GM23338 (cell line): Measurements from ENCODE around the gene SAMD4A. TPM values are rescaled to one million over a fixed set of nuclear protein-coding genes. Genes with fewer than 3 reads are reported as not detected.

Experiments used
- ATAC-seq: fragments of 200-7000 bp; cut with Tn5 transposase; 3 replicates; pipeline ENCODE4 v1.9.1; 2020
- DNase-seq: peaks from one replicate; pipeline ENCODE4 v3.0.0-alpha.2; 2015; ENCODE audit warnings: low spot score
- H2AFZ ChIP-seq: fragments of 200-600 bp; sonication (generic); 2 replicates; pipeline ENCODE4 v1.8.0; 2016; ENCODE audit warnings: antibody characterized with exemption, mild to moderate bottlenecking, moderate library complexity
- H3F3A ChIP-seq: fragments of 200-600 bp; sonication (generic); replicated peaks from 2 replicates; pipeline ENCODE4 v1.8.0; 2017; ENCODE audit warnings: antibody characterized with exemption, mixed run types, low read depth
- H3K27ac ChIP-seq: fragments of 200-600 bp; sonication (generic); 2 replicates; pipeline ENCODE4 v1.6.1; 2016; ENCODE audit warnings: low read depth
- H3K27me3 ChIP-seq: fragments of 200-600 bp; sonication (generic); 2 replicates; pipeline ENCODE4 v1.8.0; 2016; ENCODE audit warnings: mild to moderate bottlenecking, mixed run types, moderate library complexity; ENCODE audit not compliant: insufficient read depth
- H3K36me3 ChIP-seq: fragments of 200-600 bp; sonication (generic); 2 replicates; pipeline ENCODE4 v1.8.0; 2016; ENCODE audit warnings: mild to moderate bottlenecking; ENCODE audit not compliant: insufficient read depth
- H3K4me1 ChIP-seq: fragments of 200-600 bp; sonication (generic); 2 replicates; pipeline ENCODE4 v1.8.0; 2016; ENCODE audit warnings: mild to moderate bottlenecking, moderate library complexity; ENCODE audit not compliant: insufficient read depth
- H3K4me2 ChIP-seq: fragments of 200-600 bp; sonication (generic); 2 replicates; pipeline ENCODE4 v1.7.1; 2017; ENCODE audit warnings: mixed run types
- H3K4me3 ChIP-seq: fragments of 200-600 bp; sonication (generic); 2 replicates; pipeline ENCODE4 v1.6.1; 2016; ENCODE audit warnings: mixed run types
- H3K79me2 ChIP-seq: fragments of 200-600 bp; sonication (generic); replicated peaks from 2 replicates; pipeline ENCODE4 v1.8.0; 2017; ENCODE audit warnings: mild to moderate bottlenecking; ENCODE audit not compliant: insufficient read depth
- H3K9me2 ChIP-seq: fragments of 200-600 bp; sonication (generic); 2 replicates; pipeline ENCODE4 v1.8.0; 2017; ENCODE audit not compliant: insufficient read depth
- H4K20me1 ChIP-seq: fragments of 200-600 bp; sonication (generic); replicated peaks from 2 replicates; pipeline ENCODE4 v1.8.0; 2017; ENCODE audit warnings: mild to moderate bottlenecking; ENCODE audit not compliant: insufficient read depth
- H3K27ac Mint-ChIP-seq: 2 replicates; pipeline ENCODE4 v1.8.0; 2020; ENCODE audit warnings: inconsistent platforms, mild to moderate bottlenecking, moderate library complexity, mixed read lengths
- H3K27me3 Mint-ChIP-seq: 3 replicates; pipeline ENCODE4 v1.8.0; 2022; ENCODE audit warnings: low read depth, mild to moderate bottlenecking, moderate library complexity, mixed read lengths, inconsistent platforms; ENCODE audit not compliant: insufficient read depth, poor library complexity
- H3K36me3 Mint-ChIP-seq: 3 replicates; pipeline ENCODE4 v1.8.0; 2021; ENCODE audit warnings: low read depth, mild to moderate bottlenecking, inconsistent platforms, moderate library complexity, mixed read lengths
- H3K4me1 Mint-ChIP-seq: 3 replicates; pipeline ENCODE4 v1.8.0; 2020; ENCODE audit warnings: mild to moderate bottlenecking, inconsistent platforms, mixed read lengths
- H3K4me3 Mint-ChIP-seq: 3 replicates; pipeline ENCODE4 v1.8.0; 2021; ENCODE audit warnings: moderate library complexity, mild to moderate bottlenecking, inconsistent platforms, mixed read lengths
- H3K9me3 Mint-ChIP-seq: 3 replicates; pipeline ENCODE4 v1.8.0; 2020; ENCODE audit warnings: moderate library complexity, mild to moderate bottlenecking, inconsistent platforms, mixed read lengths
- CREB1 ChIP-seq: fragments of 250-450 bp; sonication (Bioruptor Pico); IDR thresholded peaks from 2 replicates; pipeline ENCODE4 v1.5.0; 2020; ENCODE audit warnings: low read depth, mild to moderate bottlenecking, moderate library complexity
- EZH2phosphoT487 ChIP-seq: fragments of 200-600 bp; sonication (generic); IDR thresholded peaks from one replicate; pipeline ENCODE4 v1.8.1; 2018; ENCODE audit warnings: antibody characterized with exemption; ENCODE audit not compliant: unreplicated experiment
- JUNB ChIP-seq: IDR thresholded peaks from one replicate; pipeline ENCODE4 v1.6.1; 2016; ENCODE audit warnings: antibody characterized with exemption; ENCODE audit not compliant: unreplicated experiment
- NANOG ChIP-seq: IDR thresholded peaks from 2 replicates; pipeline ENCODE4 v1.6.1; 2016; ENCODE audit warnings: antibody characterized with exemption, borderline replicate concordance
- POLR2AphosphoS5 ChIP-seq: IDR thresholded peaks from 2 replicates; pipeline ENCODE4 v1.6.1; 2016; ENCODE audit warnings: antibody characterized with exemption, low read depth
- STAT1 ChIP-seq: IDR thresholded peaks from one replicate; pipeline ENCODE4 v1.6.1; 2016; ENCODE audit warnings: antibody characterized with exemption; ENCODE audit not compliant: unreplicated experiment
- ZNF114 ChIP-seq: fragments of 250-450 bp; sonication (Bioruptor Pico); IDR thresholded peaks from 2 replicates; pipeline ENCODE4 v1.5.0; 2020; ENCODE audit warnings: mild to moderate bottlenecking, moderate library complexity
- ZNF331 ChIP-seq: fragments of 250-450 bp; sonication (Bioruptor Pico); IDR thresholded peaks from 2 replicates; pipeline ENCODE4 v1.5.0; 2020; ENCODE audit warnings: low read depth, mild to moderate bottlenecking, moderate library complexity
- polyA plus RNA-seq: library from polyadenylated mRNA; unstranded; fragments of >200 nt; fragmentation: Nextera tagmentation; extraction: Ambion mirVana; gene quantifications from 2 replicates; pipeline ENCODE4 v1.2.1, GENCODE V29; 2016
- total RNA-seq: library from RNA; depleted of rRNA; stranded (reverse); fragments of >200 nt; shearing (Covaris generic); gene quantifications from 2 replicates; pipeline ENCODE4 v1.2.3, GENCODE V29; 2014
- TF ChIP-seq, protein P1 (sequence below), 2 experiments: fragments of 200-600 bp in 1 of 2; sonication (generic) in 1 of 2; conservative IDR thresholded peaks; 2 replicates each; pipeline versions ENCODE4 v1.5.1 to v1.6.1; 2016 to 2017; ENCODE audit warnings: antibody characterized with exemption in 2 of 2, low read depth in 2 of 2, mild to moderate bottlenecking in 2 of 2, moderate library complexity in 1 of 2
- TF ChIP-seq, protein P2 (sequence below): IDR thresholded peaks from one replicate; pipeline ENCODE4 v1.6.1; 2018; ENCODE audit warnings: antibody characterized with exemption; ENCODE audit not compliant: unreplicated experiment
- TF ChIP-seq, protein P3 (sequence below): fragments of 250-450 bp; sonication (Bioruptor Pico); IDR thresholded peaks from 2 replicates; pipeline ENCODE4 v1.5.0; 2020; ENCODE audit warnings: mild to moderate bottlenecking, moderate library complexity
- TF ChIP-seq, protein P4 (sequence below): IDR thresholded peaks from 2 replicates; pipeline ENCODE4 v1.6.1; 2016; ENCODE audit warnings: antibody characterized with exemption

The SAMD4A gene
- total and polyA plus RNA-seq, 2 experiments from 2014 or later = 1.6 to 6.9 TPM

DNA sequence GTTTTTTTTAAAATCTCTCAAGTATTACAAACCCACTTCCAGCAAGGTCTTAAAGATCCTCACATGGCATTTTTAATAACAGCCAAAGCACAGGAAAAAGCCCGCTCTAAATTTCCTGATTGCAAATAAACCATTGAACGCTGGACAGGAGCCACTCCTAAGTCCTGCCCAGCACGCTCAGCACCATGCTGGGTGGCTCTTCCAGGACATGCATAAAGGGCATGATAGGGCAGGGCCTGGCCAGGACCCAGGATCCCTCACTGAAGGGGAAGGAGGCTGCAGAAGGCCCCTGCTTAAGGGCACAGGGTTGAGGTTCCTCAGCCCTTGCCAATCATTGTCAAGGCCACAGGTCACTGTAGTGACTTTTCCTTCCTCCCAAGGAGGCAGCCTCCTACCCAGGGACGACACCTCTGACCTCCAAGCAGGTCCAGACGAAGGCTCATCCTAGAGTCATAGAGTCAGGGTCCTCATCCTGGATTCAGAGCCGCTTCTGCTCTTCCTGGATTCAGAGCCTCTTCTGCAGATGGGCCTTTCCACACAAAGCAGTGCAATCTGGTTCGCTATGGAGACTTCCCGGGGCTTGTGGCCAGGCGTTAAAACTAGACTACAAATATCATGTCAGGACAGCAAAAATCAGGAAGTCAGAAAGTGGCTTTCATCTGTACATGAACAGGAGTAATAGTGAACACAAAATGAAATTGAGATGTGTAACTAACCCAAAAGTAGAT, 211.9 kb downstream of the SAMD4A start:
- ATAC-seq = no peak
- no peak overlapping the region for H3K27ac ChIP-seq
- Mint-ChIP-seq H3K27ac (no peak overlapping the region), H3K9me3 (no peaks in the 10 kb centered on the region), H3K4me1 (peaks cover 3% of the 10 kb centered on the region), H3K36me3 (no peaks in the 10 kb centered on the region), H3K4me3 (no peak overlapping the region), H3K27me3 (peaks cover 5% of the 10 kb centered on the region)
- H4K20me1 ChIP-seq = no peaks in the 10 kb centered on the region
- DNase-seq = no peak
- no peaks in the 10 kb centered on the region for H3K36me3 ChIP-seq
- H3K27me3 ChIP-seq = no peaks in the 10 kb centered on the region
- no peaks in the 10 kb centered on the region for H3K9me2 ChIP-seq
- no peak for TF ChIP-seq NANOG
- TF ChIP-seq, protein P1, sequence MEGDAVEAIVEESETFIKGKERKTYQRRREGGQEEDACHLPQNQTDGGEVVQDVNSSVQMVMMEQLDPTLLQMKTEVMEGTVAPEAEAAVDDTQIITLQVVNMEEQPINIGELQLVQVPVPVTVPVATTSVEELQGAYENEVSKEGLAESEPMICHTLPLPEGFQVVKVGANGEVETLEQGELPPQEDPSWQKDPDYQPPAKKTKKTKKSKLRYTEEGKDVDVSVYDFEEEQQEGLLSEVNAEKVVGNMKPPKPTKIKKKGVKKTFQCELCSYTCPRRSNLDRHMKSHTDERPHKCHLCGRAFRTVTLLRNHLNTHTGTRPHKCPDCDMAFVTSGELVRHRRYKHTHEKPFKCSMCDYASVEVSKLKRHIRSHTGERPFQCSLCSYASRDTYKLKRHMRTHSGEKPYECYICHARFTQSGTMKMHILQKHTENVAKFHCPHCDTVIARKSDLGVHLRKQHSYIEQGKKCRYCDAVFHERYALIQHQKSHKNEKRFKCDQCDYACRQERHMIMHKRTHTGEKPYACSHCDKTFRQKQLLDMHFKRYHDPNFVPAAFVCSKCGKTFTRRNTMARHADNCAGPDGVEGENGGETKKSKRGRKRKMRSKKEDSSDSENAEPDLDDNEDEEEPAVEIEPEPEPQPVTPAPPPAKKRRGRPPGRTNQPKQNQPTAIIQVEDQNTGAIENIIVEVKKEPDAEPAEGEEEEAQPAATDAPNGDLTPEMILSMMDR (conservative IDR thresholded peaks at IDR 0.05; ENCODE audit: low read depth in 2 of 2) = no peak
- TF ChIP-seq POLR2AphosphoS5 = no peak
- TF ChIP-seq CREB1 (CRISPR knock-in tag) = no peak
- no peak for TF ChIP-seq ZNF331 (CRISPR knock-in tag)
- TF ChIP-seq, protein P2, sequence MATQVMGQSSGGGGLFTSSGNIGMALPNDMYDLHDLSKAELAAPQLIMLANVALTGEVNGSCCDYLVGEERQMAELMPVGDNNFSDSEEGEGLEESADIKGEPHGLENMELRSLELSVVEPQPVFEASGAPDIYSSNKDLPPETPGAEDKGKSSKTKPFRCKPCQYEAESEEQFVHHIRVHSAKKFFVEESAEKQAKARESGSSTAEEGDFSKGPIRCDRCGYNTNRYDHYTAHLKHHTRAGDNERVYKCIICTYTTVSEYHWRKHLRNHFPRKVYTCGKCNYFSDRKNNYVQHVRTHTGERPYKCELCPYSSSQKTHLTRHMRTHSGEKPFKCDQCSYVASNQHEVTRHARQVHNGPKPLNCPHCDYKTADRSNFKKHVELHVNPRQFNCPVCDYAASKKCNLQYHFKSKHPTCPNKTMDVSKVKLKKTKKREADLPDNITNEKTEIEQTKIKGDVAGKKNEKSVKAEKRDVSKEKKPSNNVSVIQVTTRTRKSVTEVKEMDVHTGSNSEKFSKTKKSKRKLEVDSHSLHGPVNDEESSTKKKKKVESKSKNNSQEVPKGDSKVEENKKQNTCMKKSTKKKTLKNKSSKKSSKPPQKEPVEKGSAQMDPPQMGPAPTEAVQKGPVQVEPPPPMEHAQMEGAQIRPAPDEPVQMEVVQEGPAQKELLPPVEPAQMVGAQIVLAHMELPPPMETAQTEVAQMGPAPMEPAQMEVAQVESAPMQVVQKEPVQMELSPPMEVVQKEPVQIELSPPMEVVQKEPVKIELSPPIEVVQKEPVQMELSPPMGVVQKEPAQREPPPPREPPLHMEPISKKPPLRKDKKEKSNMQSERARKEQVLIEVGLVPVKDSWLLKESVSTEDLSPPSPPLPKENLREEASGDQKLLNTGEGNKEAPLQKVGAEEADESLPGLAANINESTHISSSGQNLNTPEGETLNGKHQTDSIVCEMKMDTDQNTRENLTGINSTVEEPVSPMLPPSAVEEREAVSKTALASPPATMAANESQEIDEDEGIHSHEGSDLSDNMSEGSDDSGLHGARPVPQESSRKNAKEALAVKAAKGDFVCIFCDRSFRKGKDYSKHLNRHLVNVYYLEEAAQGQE = no peak
- no peak for TF ChIP-seq STAT1
- TF ChIP-seq ZNF114 (CRISPR knock-in tag) = no peak
- TF ChIP-seq EZH2phosphoT487 = no peak
- TF ChIP-seq, protein P3, sequence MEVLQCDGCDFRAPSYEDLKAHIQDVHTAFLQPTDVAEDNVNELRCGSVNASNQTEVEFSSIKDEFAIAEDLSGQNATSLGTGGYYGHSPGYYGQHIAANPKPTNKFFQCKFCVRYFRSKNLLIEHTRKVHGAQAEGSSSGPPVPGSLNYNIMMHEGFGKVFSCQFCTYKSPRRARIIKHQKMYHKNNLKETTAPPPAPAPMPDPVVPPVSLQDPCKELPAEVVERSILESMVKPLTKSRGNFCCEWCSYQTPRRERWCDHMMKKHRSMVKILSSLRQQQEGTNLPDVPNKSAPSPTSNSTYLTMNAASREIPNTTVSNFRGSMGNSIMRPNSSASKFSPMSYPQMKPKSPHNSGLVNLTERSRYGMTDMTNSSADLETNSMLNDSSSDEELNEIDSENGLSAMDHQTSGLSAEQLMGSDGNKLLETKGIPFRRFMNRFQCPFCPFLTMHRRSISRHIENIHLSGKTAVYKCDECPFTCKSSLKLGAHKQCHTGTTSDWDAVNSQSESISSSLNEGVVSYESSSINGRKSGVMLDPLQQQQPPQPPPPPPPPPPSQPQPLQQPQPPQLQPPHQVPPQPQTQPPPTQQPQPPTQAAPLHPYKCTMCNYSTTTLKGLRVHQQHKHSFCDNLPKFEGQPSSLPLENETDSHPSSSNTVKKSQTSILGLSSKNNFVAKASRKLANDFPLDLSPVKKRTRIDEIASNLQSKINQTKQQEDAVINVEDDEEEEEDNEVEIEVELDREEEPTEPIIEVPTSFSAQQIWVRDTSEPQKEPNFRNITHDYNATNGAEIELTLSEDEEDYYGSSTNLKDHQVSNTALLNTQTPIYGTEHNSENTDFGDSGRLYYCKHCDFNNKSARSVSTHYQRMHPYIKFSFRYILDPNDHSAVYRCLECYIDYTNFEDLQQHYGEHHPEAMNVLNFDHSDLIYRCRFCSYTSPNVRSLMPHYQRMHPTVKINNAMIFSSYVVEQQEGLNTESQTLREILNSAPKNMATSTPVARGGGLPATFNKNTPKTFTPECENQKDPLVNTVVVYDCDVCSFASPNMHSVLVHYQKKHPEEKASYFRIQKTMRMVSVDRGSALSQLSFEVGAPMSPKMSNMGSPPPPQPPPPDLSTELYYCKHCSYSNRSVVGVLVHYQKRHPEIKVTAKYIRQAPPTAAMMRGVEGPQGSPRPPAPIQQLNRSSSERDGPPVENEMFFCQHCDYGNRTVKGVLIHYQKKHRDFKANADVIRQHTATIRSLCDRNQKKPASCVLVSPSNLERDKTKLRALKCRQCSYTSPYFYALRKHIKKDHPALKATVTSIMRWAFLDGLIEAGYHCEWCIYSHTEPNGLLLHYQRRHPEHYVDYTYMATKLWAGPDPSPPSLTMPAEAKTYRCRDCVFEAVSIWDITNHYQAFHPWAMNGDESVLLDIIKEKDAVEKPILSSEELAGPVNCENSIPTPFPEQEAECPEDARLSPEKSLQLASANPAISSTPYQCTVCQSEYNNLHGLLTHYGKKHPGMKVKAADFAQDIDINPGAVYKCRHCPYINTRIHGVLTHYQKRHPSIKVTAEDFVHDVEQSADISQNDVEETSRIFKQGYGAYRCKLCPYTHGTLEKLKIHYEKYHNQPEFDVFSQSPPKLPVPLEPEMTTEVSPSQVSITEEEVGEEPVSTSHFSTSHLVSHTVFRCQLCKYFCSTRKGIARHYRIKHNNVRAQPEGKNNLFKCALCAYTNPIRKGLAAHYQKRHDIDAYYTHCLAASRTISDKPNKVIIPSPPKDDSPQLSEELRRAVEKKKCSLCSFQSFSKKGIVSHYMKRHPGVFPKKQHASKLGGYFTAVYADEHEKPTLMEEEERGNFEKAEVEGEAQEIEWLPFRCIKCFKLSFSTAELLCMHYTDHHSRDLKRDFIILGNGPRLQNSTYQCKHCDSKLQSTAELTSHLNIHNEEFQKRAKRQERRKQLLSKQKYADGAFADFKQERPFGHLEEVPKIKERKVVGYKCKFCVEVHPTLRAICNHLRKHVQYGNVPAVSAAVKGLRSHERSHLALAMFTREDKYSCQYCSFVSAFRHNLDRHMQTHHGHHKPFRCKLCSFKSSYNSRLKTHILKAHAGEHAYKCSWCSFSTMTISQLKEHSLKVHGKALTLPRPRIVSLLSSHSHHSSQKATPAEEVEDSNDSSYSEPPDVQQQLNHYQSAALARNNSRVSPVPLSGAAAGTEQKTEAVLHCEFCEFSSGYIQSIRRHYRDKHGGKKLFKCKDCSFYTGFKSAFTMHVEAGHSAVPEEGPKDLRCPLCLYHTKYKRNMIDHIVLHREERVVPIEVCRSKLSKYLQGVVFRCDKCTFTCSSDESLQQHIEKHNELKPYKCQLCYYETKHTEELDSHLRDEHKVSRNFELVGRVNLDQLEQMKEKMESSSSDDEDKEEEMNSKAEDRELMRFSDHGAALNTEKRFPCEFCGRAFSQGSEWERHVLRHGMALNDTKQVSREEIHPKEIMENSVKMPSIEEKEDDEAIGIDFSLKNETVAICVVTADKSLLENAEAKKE (CRISPR knock-in tag) = no peak
- TF ChIP-seq JUNB = no peak
- TF ChIP-seq, protein P4, sequence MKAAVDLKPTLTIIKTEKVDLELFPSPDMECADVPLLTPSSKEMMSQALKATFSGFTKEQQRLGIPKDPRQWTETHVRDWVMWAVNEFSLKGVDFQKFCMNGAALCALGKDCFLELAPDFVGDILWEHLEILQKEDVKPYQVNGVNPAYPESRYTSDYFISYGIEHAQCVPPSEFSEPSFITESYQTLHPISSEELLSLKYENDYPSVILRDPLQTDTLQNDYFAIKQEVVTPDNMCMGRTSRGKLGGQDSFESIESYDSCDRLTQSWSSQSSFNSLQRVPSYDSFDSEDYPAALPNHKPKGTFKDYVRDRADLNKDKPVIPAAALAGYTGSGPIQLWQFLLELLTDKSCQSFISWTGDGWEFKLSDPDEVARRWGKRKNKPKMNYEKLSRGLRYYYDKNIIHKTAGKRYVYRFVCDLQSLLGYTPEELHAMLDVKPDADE = no peak
- no peaks in the 10 kb centered on the region for H3K79me2 ChIP-seq
- H2AFZ ChIP-seq = no peak overlapping the region
- H3F3A ChIP-seq = no peaks in the 10 kb centered on the region
- no peak overlapping the region for H3K4me3 ChIP-seq
- no peaks in the 10 kb centered on the region for H3K4me1 ChIP-seq
- no peak overlapping the region for H3K4me2 ChIP-seq
